Measurements from ENCODE around the gene PHLPP2. TPM values are rescaled to one million over a fixed set of nuclear protein-coding genes. Genes with fewer than 3 reads are reported as not detected.

The PHLPP2 gene
- 1 to 10 TPM in 1 of 3 donors, under 1 TPM in 2; 0.30 to 3.0 (median 0.80) TPM for polyA plus RNA-seq

DNA sequence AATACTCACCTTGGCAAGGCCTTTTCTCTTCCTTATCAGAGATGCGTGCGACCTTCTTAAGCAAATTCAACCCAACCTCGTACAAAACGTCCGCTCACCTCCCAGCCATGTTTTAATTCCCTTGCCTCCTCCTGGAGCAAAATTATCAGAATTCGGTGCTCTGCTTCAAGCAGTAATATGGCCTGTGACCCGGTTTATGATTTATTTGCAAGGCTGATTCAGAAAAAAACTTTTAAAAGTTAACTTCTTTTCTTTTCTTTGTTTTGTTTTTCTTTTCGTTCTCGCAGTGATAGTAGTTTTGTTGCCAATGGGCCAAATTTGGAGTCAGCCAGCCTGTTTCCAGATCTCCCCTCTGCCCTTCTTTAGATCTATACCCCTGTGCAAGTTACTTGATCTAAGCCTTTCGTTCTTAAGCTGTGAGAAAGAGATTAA is at the start of gene PHLPP2:
Gene PHLPP2 (minus strand): TSS at position 382 of the 432 bp plus-strand sequence. CDS start 9,906 bp downstream, outside the sequence.
- Mint-ChIP-seq H3K9me3 (no peaks in the 10 kb centered on the region), H3K4me1 (peaks cover 16 to 22% of the 10 kb centered on the region in 2 donors), H3K4me3 (peak within 1 kb of the TSS; percentile 84 to 95 (median 89)), H3K36me3 (no peaks in the 10 kb centered on the region), H3K27ac (peak within 1 kb of the TSS; percentile 57 to 84 (median 74)), H3K27me3 (ENCODE audit: low read depth in 3 of 3) (peaks cover 2 to 8% (median 4%) of the 10 kb centered on the region in 3 donors)
- DNase-seq: no peak

DNA sequence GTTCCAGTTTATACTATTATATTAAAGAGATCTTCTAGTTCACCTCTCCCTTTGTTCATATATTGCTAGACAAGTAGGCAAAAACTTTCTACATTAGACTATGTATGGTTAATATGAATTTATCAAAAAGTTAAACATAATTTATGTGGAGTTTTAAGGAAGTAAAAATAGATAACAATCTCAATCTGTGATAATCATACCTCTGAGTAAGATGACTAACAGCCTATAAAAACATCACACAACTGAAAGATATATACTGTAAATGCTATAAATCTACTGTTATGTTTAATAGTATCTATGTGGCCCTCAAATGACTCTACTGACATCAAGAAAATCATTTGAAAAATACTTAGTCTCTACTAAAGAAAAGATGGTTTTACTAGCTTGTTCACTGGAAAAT is 47.1 kb upstream of the PHLPP2 start:
- no peak overlapping the region for H3K4me3 Mint-ChIP-seq
- peaks cover 10 to 27% of the 10 kb centered on the region in 2 donors for H3K4me1 Mint-ChIP-seq
- no peaks in the 10 kb centered on the region for H3K27me3 Mint-ChIP-seq (ENCODE audit: low read depth in 3 of 3)
- peaks cover 4 to 30% (median 9%) of the 10 kb centered on the region in 3 donors for H3K36me3 Mint-ChIP-seq
- H3K27ac Mint-ChIP-seq: peak overlapping the region in 1 of 6 donors; percentile 34
- no peak for DNase-seq
- H3K9me3 Mint-ChIP-seq: no peaks in the 10 kb centered on the region

DNA sequence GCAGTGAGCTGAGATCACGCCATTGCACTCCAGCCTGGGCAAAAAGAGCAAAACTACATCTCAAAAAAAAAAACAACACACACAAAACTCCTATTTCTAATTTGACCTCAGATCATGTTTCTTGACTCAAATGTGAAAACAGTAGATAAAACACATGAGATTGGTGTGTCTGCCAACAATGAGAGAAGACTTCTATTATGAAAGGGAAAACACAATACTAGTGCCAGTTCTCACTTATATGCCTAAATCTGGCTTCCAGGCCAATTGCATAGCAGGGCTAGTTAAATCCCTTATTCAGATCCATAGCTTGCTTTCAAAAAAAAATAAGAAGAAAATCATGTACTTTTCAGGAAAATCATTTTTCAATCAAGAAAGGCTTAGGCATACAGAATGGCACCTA is 44.7 kb upstream of the PHLPP2 start:
- Mint-ChIP-seq H3K27ac (peak overlapping the region in 2 of 6 donors; percentile 16 to 47), H3K4me1 (peaks cover 0 to 23% of the 10 kb centered on the region in 2 donors), H3K36me3 (peaks cover 4 to 31% (median 9%) of the 10 kb centered on the region in 3 donors), H3K9me3 (no peaks in the 10 kb centered on the region), H3K4me3 (no peak overlapping the region), H3K27me3 (ENCODE audit: low read depth in 3 of 3) (no peaks in the 10 kb centered on the region)
- no peak for DNase-seq

- Mint-ChIP-seq H3K27ac (peak overlapping the region in 1 of 6 donors; percentile 61), H3K4me3 (no peak overlapping the region), H3K27me3 (ENCODE audit: low read depth in 3 of 3) (no peaks in the 10 kb centered on the region), H3K9me3 (no peaks in the 10 kb centered on the region), H3K36me3 (peaks cover 16 to 46% (median 21%) of the 10 kb centered on the region in 3 donors), H3K4me1 (peaks cover 0 to 23% of the 10 kb centered on the region in 2 donors)
- no peak for DNase-seq
These were observed 42.8 kb upstream of the PHLPP2 start for GRCh38 chr16:71767060-71767900.

DNA sequence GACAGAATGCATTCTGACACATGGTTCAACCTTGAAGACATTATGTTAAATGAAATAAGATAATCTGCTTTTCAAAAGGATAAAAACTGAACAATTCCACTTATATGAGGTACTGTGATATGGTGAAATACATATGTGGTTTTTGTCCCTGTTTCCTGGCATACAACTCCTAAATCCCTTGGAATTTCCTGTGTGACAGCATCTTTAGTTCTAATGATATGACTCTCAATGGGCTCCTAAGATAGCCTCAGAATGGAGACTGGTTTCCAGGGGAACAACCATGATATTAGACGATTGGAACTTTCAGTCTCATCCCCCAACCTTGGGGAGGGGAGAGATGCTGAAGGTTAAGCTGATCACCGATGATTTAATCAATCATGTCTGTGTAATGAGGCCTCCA is 37.7 kb upstream of the PHLPP2 start:
- Mint-ChIP-seq H3K4me1 (peaks cover 0 to 13% of the 10 kb centered on the region in 2 donors), H3K27ac (peak overlapping the region in 1 of 6 donors; percentile 57), H3K27me3 (ENCODE audit: low read depth in 3 of 3) (no peaks in the 10 kb centered on the region), H3K4me3 (no peak overlapping the region), H3K36me3 (peaks cover 11 to 36% (median 28%) of the 10 kb centered on the region in 3 donors), H3K9me3 (no peaks in the 10 kb centered on the region)
- DNase-seq: no peak

DNA sequence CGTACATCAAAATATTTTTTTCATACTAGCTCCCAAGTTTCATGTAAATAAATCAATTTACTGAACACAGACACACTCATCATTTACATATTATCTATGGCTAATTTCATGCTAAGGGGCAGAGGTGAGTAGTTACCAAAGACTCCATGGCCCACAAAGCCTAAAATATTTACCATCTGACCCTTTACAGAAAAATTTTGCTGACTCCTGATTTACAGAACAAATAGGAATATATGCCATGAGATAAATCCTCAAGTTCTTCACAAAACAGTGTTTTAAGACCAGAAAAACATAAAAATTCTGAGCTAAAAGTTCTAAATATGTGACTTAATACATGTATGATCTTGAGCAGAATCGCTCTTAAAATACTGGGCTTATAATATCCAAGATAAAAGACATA is 36.6 kb upstream of the PHLPP2 start:
- Mint-ChIP-seq H3K36me3 (peaks cover 11 to 43% (median 32%) of the 10 kb centered on the region in 3 donors), H3K27me3 (ENCODE audit: low read depth in 3 of 3) (no peaks in the 10 kb centered on the region), H3K4me1 (peaks cover 0 to 2% of the 10 kb centered on the region in 2 donors), H3K4me3 (no peak overlapping the region), H3K27ac (no peak overlapping the region), H3K9me3 (no peaks in the 10 kb centered on the region)
- DNase-seq: no peak

GRCh38 chr16:71758293-71758760 is 33.8 kb upstream of the PHLPP2 start:
- peaks cover 19 to 54% (median 28%) of the 10 kb centered on the region in 3 donors for H3K36me3 Mint-ChIP-seq
- H3K27me3 Mint-ChIP-seq (ENCODE audit: low read depth in 3 of 3): no peaks in the 10 kb centered on the region
- H3K27ac Mint-ChIP-seq: peak overlapping the region in 1 of 6 donors; percentile 43
- no peaks in the 10 kb centered on the region for H3K9me3 Mint-ChIP-seq
- no peak for DNase-seq
- H3K4me3 Mint-ChIP-seq: no peak overlapping the region
- H3K4me1 Mint-ChIP-seq: no peaks in the 10 kb centered on the region

GRCh38 chr16:71754652-71755051 is 30.2 kb upstream of the PHLPP2 start:
- no peak for DNase-seq
- Mint-ChIP-seq H3K4me1 (no peaks in the 10 kb centered on the region), H3K27ac (no peak overlapping the region), H3K4me3 (no peak overlapping the region), H3K36me3 (peaks cover 18 to 57% (median 27%) of the 10 kb centered on the region in 3 donors), H3K9me3 (no peaks in the 10 kb centered on the region), H3K27me3 (ENCODE audit: low read depth in 3 of 3) (peaks cover 0 to 1% (median 0%) of the 10 kb centered on the region in 3 donors)

- Mint-ChIP-seq H3K27me3 (ENCODE audit: low read depth in 3 of 3) (peaks cover 0 to 2% (median 0%) of the 10 kb centered on the region in 3 donors), H3K36me3 (peaks cover 19 to 58% (median 29%) of the 10 kb centered on the region in 3 donors), H3K27ac (peak overlapping the region in 1 of 6 donors; percentile 3), H3K4me3 (no peak overlapping the region), H3K4me1 (no peaks in the 10 kb centered on the region), H3K9me3 (no peaks in the 10 kb centered on the region)
- DNase-seq: no peak
These were observed 29.6 kb upstream of the PHLPP2 start for GRCh38 chr16:71754108-71754507.

GRCh38 chr16:71748226-71748625 is 23.7 kb upstream of the PHLPP2 start:
- Mint-ChIP-seq H3K4me1 (peaks cover 0 to 6% of the 10 kb centered on the region in 2 donors), H3K9me3 (no peaks in the 10 kb centered on the region), H3K27ac (peak overlapping the region in 4 of 6 donors; percentile 9 to 66 (median 20)), H3K4me3 (no peak overlapping the region), H3K36me3 (peaks cover 16 to 45% (median 35%) of the 10 kb centered on the region in 3 donors), H3K27me3 (ENCODE audit: low read depth in 3 of 3) (peaks cover 0 to 2% (median 0%) of the 10 kb centered on the region in 3 donors)
- no peak for DNase-seq

GRCh38 chr16:71746442-71747046 is 22.0 kb upstream of the PHLPP2 start:
- peak; percentile 12 to 27 (median 25) for DNase-seq
- H3K27me3 Mint-ChIP-seq (ENCODE audit: low read depth in 3 of 3): peaks cover 0 to 2% (median 0%) of the 10 kb centered on the region in 3 donors
- H3K4me1 Mint-ChIP-seq: peaks cover 0 to 6% of the 10 kb centered on the region in 2 donors
- H3K9me3 Mint-ChIP-seq: no peaks in the 10 kb centered on the region
- H3K36me3 Mint-ChIP-seq: peaks cover 16 to 41% (median 30%) of the 10 kb centered on the region in 3 donors
- no peak overlapping the region for H3K27ac Mint-ChIP-seq
- no peak overlapping the region for H3K4me3 Mint-ChIP-seq

GRCh38 chr16:71738855-71739254 is 14.4 kb upstream of the PHLPP2 start:
- no peak overlapping the region for H3K4me3 Mint-ChIP-seq
- no peak for DNase-seq
- no peak overlapping the region for H3K27ac Mint-ChIP-seq
- H3K4me1 Mint-ChIP-seq: no peaks in the 10 kb centered on the region
- peaks cover 17 to 42% (median 19%) of the 10 kb centered on the region in 3 donors for H3K36me3 Mint-ChIP-seq
- peaks cover 0 to 4% (median 0%) of the 10 kb centered on the region in 3 donors for H3K27me3 Mint-ChIP-seq (ENCODE audit: low read depth in 3 of 3)
- H3K9me3 Mint-ChIP-seq: no peaks in the 10 kb centered on the region

DNA sequence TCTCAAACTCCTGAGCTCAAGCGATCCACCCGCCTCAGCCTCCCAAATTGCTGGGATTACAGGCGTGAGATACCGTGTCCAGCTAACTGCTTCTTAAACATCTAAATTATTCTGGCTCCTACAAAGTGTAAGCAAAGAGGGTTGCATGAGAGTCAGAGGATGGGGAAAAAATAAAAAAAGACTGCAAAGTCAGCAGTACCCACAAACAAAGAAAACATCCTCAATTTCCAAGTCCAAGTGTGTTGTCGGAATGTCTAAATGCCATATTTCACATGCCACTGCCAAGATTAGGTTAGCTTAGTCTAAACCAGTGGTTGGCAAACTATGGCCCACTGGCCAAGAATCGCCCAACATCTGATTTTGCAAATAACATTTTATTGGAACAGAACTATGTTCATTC is 13.0 kb upstream of the PHLPP2 start:
- peaks cover 0 to 4% (median 0%) of the 10 kb centered on the region in 3 donors for H3K27me3 Mint-ChIP-seq (ENCODE audit: low read depth in 3 of 3)
- DNase-seq: no peak
- peaks cover 27 to 46% (median 29%) of the 10 kb centered on the region in 3 donors for H3K36me3 Mint-ChIP-seq
- no peak overlapping the region for H3K27ac Mint-ChIP-seq
- no peaks in the 10 kb centered on the region for H3K4me1 Mint-ChIP-seq
- no peaks in the 10 kb centered on the region for H3K9me3 Mint-ChIP-seq
- H3K4me3 Mint-ChIP-seq: no peak overlapping the region

DNA sequence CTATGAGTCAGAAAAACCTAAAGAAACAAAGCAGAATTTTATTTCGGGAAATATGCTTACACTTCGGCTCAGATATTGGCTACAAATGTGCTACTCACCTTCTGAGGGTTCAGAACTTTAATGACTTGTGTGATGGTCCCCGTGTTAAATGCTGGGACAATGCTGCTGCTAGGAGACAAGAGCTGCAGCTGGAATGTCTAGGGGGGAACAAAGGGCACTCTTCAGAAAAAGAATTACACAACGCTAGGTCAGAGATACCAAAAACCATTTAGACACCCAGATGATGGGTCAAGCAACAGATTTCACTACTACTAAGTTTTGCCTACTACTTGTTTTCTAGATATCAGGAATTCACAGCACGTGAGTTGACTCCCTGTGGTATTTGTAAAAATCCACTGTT is 10.0 kb upstream of the PHLPP2 start:
- H3K36me3 Mint-ChIP-seq: peaks cover 28 to 56% (median 30%) of the 10 kb centered on the region in 3 donors
- H3K27me3 Mint-ChIP-seq (ENCODE audit: low read depth in 3 of 3): peaks cover 0 to 2% (median 0%) of the 10 kb centered on the region in 3 donors
- no peak overlapping the region for H3K4me3 Mint-ChIP-seq
- peak overlapping the region in 2 of 6 donors; percentile 36 to 52 for H3K27ac Mint-ChIP-seq
- DNase-seq: no peak
- no peaks in the 10 kb centered on the region for H3K9me3 Mint-ChIP-seq
- H3K4me1 Mint-ChIP-seq: no peaks in the 10 kb centered on the region
